Measurements from ENCODE around the gene FAM3D. TPM values are rescaled to one million over a fixed set of nuclear protein-coding genes. Genes with fewer than 3 reads are reported as not detected.

The FAM3D gene
- total and polyA plus RNA-seq, 2 donors = 2.1 to 6.5 TPM

DNA sequence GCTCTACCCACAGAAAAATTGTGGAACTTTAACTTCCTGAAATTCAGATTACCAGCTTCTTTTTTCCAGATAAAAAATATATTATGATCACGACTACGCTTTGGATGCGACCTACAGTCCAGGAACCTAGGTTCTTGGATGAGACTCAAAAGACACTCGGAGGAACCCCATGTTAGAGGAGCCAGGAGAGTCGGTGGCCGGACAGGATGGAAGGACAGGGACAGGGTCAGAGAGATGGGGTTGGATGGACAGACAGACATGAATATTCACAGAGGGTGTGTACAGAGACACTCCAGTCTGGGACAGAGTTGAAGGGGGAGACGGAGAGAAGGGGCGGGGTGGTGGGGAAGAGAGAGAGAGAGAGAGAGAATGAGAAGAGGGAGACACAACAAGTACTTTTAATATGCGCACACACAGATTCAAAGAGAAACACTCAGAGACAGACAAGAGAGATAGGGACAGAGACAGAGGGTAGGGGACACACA is 9.5 kb downstream of the FAM3D start:
- DNase-seq (ENCODE audit: extremely low spot score) = no peak

GRCh38 chr3:58656631-58657030 is 9.9 kb downstream of the FAM3D start:
- Histone ChIP-seq H3K4me3 (ENCODE audit: low read depth, low read length) (no peak overlapping the region), H3K4me1 (ENCODE audit: insufficient read depth) (no peaks in the 10 kb centered on the region), H3K36me3 (ENCODE audit: insufficient read depth) (no peaks in the 10 kb centered on the region), H3K27ac (ENCODE audit: low read depth) (no peak overlapping the region)
- DNase-seq (ENCODE audit: extremely low spot score) = no peak
- WGBS = 90% methylated on average over 2 of the region's 2 CpGs

More for the DNA sequence above, 9.5 kb downstream of the FAM3D start:
- Histone ChIP-seq H3K4me1 (ENCODE audit: insufficient read depth) (no peaks in the 10 kb centered on the region), H3K27ac (ENCODE audit: low read depth) (no peak overlapping the region), H3K4me3 (ENCODE audit: low read depth, low read length) (no peak overlapping the region), H3K36me3 (ENCODE audit: insufficient read depth) (no peaks in the 10 kb centered on the region)
- 79% methylated on average over 9 of the region's 9 CpGs for WGBS

DNA sequence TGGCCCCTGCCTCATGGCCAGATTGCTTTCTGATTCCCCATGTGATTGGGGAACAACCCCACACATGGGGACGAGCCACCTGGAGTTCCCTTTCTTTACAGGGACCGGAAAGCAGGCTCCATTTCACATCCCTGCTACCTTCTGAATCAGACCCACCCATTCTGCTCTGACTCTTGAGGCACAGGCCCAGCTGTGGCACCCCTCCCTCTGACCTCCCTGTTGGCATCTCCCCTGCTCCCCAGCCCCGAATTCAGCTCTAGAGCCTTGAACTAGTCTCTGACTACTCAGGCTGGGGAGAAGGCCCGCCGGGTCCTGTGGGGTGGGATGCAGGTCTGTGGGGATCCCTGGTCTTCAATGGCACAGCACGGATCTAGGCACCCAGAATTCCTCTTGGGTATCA is 12.1 kb downstream of the FAM3D start:
- Histone ChIP-seq H3K36me3 (ENCODE audit: insufficient read depth) (no peaks in the 10 kb centered on the region), H3K4me1 (ENCODE audit: insufficient read depth) (no peaks in the 10 kb centered on the region), H3K4me3 (ENCODE audit: low read depth, low read length) (no peak overlapping the region), H3K27ac (ENCODE audit: low read depth) (no peak overlapping the region)
- 91% methylated on average over 6 of the region's 6 CpGs for WGBS
- DNase-seq (ENCODE audit: extremely low spot score) = no peak

DNA sequence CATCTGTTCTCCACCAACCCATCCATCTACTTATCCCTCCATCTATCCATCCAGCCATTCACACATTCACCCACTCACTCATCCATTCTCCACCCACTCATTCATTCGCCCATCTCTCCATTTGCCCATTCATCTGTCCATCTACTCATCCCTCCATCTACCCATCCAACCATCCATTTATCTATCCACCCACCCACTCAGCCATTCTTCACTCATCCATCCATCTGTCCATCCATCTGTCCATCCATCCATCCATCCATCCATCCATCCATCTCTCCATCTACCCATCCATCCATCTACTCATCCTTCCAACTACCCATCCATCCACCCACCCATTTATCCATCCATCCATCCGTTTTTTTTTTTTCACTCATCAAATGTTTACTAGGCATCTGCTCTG is 13.9 kb downstream of the FAM3D start:
- no peak for DNase-seq (ENCODE audit: extremely low spot score)
- no peak overlapping the region for H3K4me3 ChIP-seq (ENCODE audit: low read depth, low read length)
- no peak overlapping the region for H3K27ac ChIP-seq (ENCODE audit: low read depth)
- 24% methylated on average over 2 of the region's 2 CpGs for WGBS
- no peaks in the 10 kb centered on the region for H3K4me1 ChIP-seq (ENCODE audit: insufficient read depth)
- H3K36me3 ChIP-seq (ENCODE audit: insufficient read depth) = no peaks in the 10 kb centered on the region

- no peaks in the 10 kb centered on the region for H3K36me3 ChIP-seq (ENCODE audit: insufficient read depth)
- H3K4me1 ChIP-seq (ENCODE audit: insufficient read depth) = no peaks in the 10 kb centered on the region
- H3K27ac ChIP-seq (ENCODE audit: low read depth) = no peak overlapping the region
- H3K4me3 ChIP-seq (ENCODE audit: low read depth, low read length) = no peak overlapping the region
- DNase-seq (ENCODE audit: extremely low spot score) = no peak
Measured at GRCh38 chr3:58651276-58651675, 15.3 kb downstream of the FAM3D start.

GRCh38 chr3:58647381-58648141 is 19.0 kb downstream of the FAM3D start:
- no peaks in the 10 kb centered on the region for H3K4me1 ChIP-seq (ENCODE audit: insufficient read depth)
- no peaks in the 10 kb centered on the region for H3K36me3 ChIP-seq (ENCODE audit: insufficient read depth)
- no peak overlapping the region for H3K27ac ChIP-seq (ENCODE audit: low read depth)
- 75% methylated on average over 3 of the region's 3 CpGs for WGBS
- no peak for DNase-seq (ENCODE audit: extremely low spot score)
- H3K4me3 ChIP-seq (ENCODE audit: low read depth, low read length) = no peak overlapping the region

GRCh38 chr3:58646503-58646902 is 20.1 kb downstream of the FAM3D start:
- WGBS = 69% methylated on average over 3 of the region's 3 CpGs
- no peak for DNase-seq (ENCODE audit: extremely low spot score)

GRCh38 chr3:58645726-58646125 is 20.8 kb downstream of the FAM3D start:
- DNase-seq (ENCODE audit: extremely low spot score) = no peak
- Histone ChIP-seq H3K36me3 (ENCODE audit: insufficient read depth) (no peaks in the 10 kb centered on the region), H3K4me1 (ENCODE audit: insufficient read depth) (no peaks in the 10 kb centered on the region), H3K27ac (ENCODE audit: low read depth) (no peak overlapping the region), H3K4me3 (ENCODE audit: low read depth, low read length) (no peak overlapping the region)
- WGBS = 92% methylated on average over 4 of the region's 4 CpGs

More at GRCh38 chr3:58646503-58646902, 20.1 kb downstream of the FAM3D start:
- Histone ChIP-seq H3K27ac (ENCODE audit: low read depth) (no peak overlapping the region), H3K36me3 (ENCODE audit: insufficient read depth) (no peaks in the 10 kb centered on the region), H3K4me1 (ENCODE audit: insufficient read depth) (no peaks in the 10 kb centered on the region), H3K4me3 (ENCODE audit: low read depth, low read length) (no peak overlapping the region)

GRCh38 chr3:58642846-58643245 is 23.7 kb downstream of the FAM3D start:
- no peaks in the 10 kb centered on the region for H3K36me3 ChIP-seq (ENCODE audit: insufficient read depth)
- 90% methylated on average over 4 of the region's 4 CpGs for WGBS
- no peak overlapping the region for H3K4me3 ChIP-seq (ENCODE audit: low read depth, low read length)
- no peak for DNase-seq (ENCODE audit: extremely low spot score)
- H3K4me1 ChIP-seq (ENCODE audit: insufficient read depth) = no peaks in the 10 kb centered on the region
- no peak overlapping the region for H3K27ac ChIP-seq (ENCODE audit: low read depth)

GRCh38 chr3:58640700-58641372 is 25.7 kb downstream of the FAM3D start:
- Histone ChIP-seq H3K36me3 (ENCODE audit: insufficient read depth) (no peaks in the 10 kb centered on the region), H3K27ac (ENCODE audit: low read depth) (no peak overlapping the region), H3K4me3 (ENCODE audit: low read depth, low read length) (no peak overlapping the region), H3K4me1 (ENCODE audit: insufficient read depth) (no peaks in the 10 kb centered on the region)
- 21% methylated on average over 25 of the region's 25 CpGs for WGBS
- peak; percentile 41 for DNase-seq (ENCODE audit: extremely low spot score)

- H3K36me3 ChIP-seq (ENCODE audit: insufficient read depth) = no peaks in the 10 kb centered on the region
- no peak for DNase-seq (ENCODE audit: extremely low spot score)
- H3K27ac ChIP-seq (ENCODE audit: low read depth) = no peak overlapping the region
- no peak overlapping the region for H3K4me3 ChIP-seq (ENCODE audit: low read depth, low read length)
- 88% methylated on average over 10 of the region's 10 CpGs for WGBS
- no peaks in the 10 kb centered on the region for H3K4me1 ChIP-seq (ENCODE audit: insufficient read depth)
Measured at GRCh38 chr3:58639842-58640241, 26.7 kb downstream of the FAM3D start.

GRCh38 chr3:58639001-58639400 is 27.6 kb downstream of the FAM3D start:
- 54% methylated on average over 4 of the region's 4 CpGs for WGBS
- no peaks in the 10 kb centered on the region for H3K4me1 ChIP-seq (ENCODE audit: insufficient read depth)

GRCh38 chr3:58638591-58638990 is 28.0 kb downstream of the FAM3D start:
- H3K27ac ChIP-seq (ENCODE audit: low read depth) = no peak overlapping the region
- no peak overlapping the region for H3K4me3 ChIP-seq (ENCODE audit: low read depth, low read length)
- 69% methylated on average over 6 of the region's 6 CpGs for WGBS
- H3K4me1 ChIP-seq (ENCODE audit: insufficient read depth) = no peaks in the 10 kb centered on the region
- DNase-seq (ENCODE audit: extremely low spot score) = no peak
- H3K36me3 ChIP-seq (ENCODE audit: insufficient read depth) = no peaks in the 10 kb centered on the region

More at GRCh38 chr3:58639001-58639400, 27.6 kb downstream of the FAM3D start:
- Histone ChIP-seq H3K4me3 (ENCODE audit: low read depth, low read length) (no peak overlapping the region), H3K27ac (ENCODE audit: low read depth) (no peak overlapping the region), H3K36me3 (ENCODE audit: insufficient read depth) (no peaks in the 10 kb centered on the region)
- no peak for DNase-seq (ENCODE audit: extremely low spot score)

GRCh38 chr3:58637509-58637908 is 29.1 kb downstream of the FAM3D start:
- no peak overlapping the region for H3K4me3 ChIP-seq (ENCODE audit: low read depth, low read length)
- H3K4me1 ChIP-seq (ENCODE audit: insufficient read depth) = no peaks in the 10 kb centered on the region
- H3K36me3 ChIP-seq (ENCODE audit: insufficient read depth) = no peaks in the 10 kb centered on the region
- no peak overlapping the region for H3K27ac ChIP-seq (ENCODE audit: low read depth)
- no peak for DNase-seq (ENCODE audit: extremely low spot score)
- WGBS = 76% methylated on average over 5 of the region's 5 CpGs
